ENCODE data around the gene ZNF207.
A peak's percentile ranks its signal among the peaks of the same experiment; 100 is the strongest.
"Not testable (repeated sequence)": the region's sequence is repeated elsewhere in the genome, so short reads cannot be mapped to it uniquely, and the experiment has no call there.

The ZNF207 gene

DNA sequence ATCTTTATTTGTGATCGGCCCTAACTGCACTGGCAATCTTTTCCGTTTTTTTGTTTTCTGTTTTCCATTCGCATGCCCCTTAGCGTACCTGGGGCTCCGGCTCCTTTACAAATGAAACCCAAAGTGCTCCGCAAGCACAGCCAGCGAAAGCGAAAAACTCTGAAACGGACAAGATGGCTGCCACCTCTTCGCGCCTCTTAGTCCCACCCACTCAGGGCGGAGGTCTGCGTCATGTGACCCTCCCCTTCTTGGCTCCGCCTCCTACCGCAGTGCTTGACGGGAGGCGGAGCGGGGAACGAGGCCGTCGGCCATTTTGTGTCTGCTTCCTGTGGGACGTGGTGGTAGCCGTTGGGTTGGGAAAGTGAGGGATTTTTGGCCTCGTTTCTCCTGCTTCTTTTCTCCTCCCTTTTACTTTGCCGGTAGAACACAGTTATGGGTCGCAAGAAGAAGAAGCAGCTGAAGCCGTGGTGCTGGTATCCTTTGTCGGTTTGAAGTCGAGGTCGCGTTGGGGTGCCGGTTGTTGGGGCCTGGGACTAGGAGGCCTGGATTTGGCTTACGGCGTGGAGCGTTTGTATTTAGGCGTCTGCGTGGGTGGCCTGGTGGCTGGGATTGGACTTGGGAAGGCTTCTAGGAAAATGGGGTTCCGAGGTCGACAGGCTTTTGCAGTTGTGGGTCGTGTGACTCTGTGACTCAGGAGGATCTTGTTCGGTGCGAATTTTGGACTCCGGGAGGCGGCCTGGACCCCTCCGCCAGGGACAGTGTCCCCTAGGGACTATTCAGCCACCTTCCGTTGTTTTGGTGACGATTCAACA lies at the start of gene ZNF207:
Gene ZNF207 (plus strand): TSS at position 304 of the 812 bp plus-strand sequence. CDS start 129 bp downstream, at position 433.
- peaks cover 17% of the 10 kb centered on the region for H3K4me1 Mint-ChIP-seq
- peak within 1 kb of the TSS; percentile 99 for H3K27ac Mint-ChIP-seq
- no peaks in the 10 kb centered on the region for H3K27me3 Mint-ChIP-seq
- peak; percentile 99 for ATAC-seq
- peak within 1 kb of the TSS; percentile 92 for H3K4me3 Mint-ChIP-seq
- H3K36me3 Mint-ChIP-seq: peaks cover 20% of the 10 kb centered on the region
- H3K9me3 Mint-ChIP-seq: no peaks in the 10 kb centered on the region

DNA sequence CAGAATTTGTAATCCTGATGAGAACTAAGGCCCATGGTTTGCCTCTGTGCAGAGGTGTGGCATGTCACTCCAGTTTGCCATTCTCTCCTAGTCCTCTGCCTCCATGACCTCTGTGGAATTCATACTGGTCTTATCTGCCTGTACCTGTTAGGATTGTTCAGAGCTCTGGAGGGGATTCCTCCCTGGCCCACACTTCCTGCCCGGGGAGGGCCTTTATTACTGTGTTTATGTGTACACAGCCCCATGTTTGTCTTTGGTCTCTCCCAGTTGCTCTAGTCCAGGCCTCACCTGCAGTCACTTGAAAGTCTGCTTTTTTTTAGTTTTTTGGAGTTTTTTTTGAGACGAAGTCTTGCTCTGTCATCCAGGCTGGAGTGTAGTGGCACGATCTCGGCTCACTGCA lies 47.9 kb upstream of the ZNF207 start:
- H3K36me3 Mint-ChIP-seq: no peaks in the 10 kb centered on the region
- no peaks in the 10 kb centered on the region for H3K4me1 Mint-ChIP-seq
- H3K27me3 Mint-ChIP-seq: peaks cover 13% of the 10 kb centered on the region
- no peaks in the 10 kb centered on the region for H3K9me3 Mint-ChIP-seq
- H3K27ac Mint-ChIP-seq: no peak overlapping the region
- H3K4me3 Mint-ChIP-seq: no peak overlapping the region
- ATAC-seq: no peak

DNA sequence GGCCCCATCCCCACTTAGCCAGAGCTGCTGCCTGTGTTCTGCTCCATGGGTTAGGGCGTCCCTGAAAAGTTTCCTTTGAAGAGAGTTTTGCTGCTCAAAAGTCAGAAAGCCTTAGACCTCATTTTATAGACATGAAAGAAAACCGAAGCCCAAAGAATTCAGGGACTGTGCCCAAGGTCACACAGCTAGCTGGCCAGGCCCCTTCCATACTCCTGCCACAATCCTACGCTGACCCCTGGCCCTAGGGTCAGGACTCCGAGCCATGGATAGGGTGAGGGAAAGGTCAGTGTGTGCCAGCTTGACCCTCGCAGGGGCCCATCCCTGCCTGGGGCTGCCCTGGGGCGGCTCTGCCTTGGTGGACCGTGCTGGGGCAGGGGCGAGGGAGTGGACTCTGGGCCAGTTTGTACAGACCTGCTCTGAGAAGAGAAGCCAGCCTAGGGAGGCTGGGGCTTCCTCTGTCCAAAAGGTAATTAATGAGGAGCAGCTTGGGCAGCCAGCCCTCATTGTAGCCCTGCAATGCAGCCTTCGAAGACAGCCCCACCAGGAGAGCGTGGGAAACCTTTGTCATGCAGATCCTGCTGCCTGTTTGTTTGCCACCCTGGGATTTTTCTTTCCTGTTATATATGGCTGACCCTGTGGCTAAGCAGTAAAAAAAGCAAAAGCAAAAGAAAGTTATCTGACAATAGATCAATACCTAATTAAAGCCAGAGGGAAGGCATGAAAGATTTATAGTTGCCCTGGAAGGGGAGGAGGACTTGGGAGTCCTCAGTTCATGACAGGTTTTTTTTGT lies 46.9 kb upstream of the ZNF207 start:
- Mint-ChIP-seq H3K27me3 (peaks cover 14% of the 10 kb centered on the region), H3K27ac (no peak overlapping the region), H3K9me3 (no peaks in the 10 kb centered on the region), H3K36me3 (no peaks in the 10 kb centered on the region), H3K4me3 (no peak overlapping the region), H3K4me1 (no peaks in the 10 kb centered on the region)
- peak; percentile 22 for ATAC-seq

DNA sequence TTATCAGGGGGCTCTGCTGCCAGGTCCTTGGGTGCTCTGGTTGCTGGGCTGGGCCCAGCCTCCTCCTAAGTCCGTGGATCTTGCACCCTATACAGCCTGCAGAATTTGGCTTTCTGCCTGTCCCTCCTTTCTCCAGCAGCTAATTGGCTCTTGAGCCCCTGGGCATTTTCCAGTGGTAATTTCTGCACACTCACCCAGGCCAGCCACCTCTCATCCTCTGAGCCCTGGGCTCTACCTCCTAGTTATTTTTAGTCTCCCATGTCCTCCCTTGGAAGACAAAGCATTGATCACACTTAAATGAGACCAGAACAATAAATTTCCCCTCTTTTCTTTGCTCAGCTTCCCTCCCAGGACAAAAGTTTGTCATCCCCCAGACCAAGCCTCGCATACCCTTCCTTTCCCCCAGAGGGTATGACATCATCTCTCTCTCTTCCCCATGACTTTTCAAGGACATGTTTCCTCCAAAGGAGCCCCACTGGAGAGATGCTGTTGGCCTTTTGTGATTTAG lies 46.1 kb upstream of the ZNF207 start:
- H3K27ac Mint-ChIP-seq: no peak overlapping the region
- no peaks in the 10 kb centered on the region for H3K9me3 Mint-ChIP-seq
- no peaks in the 10 kb centered on the region for H3K4me1 Mint-ChIP-seq
- no peaks in the 10 kb centered on the region for H3K36me3 Mint-ChIP-seq
- H3K4me3 Mint-ChIP-seq: no peak overlapping the region
- no peak for ATAC-seq
- H3K27me3 Mint-ChIP-seq: peaks cover 21% of the 10 kb centered on the region

DNA sequence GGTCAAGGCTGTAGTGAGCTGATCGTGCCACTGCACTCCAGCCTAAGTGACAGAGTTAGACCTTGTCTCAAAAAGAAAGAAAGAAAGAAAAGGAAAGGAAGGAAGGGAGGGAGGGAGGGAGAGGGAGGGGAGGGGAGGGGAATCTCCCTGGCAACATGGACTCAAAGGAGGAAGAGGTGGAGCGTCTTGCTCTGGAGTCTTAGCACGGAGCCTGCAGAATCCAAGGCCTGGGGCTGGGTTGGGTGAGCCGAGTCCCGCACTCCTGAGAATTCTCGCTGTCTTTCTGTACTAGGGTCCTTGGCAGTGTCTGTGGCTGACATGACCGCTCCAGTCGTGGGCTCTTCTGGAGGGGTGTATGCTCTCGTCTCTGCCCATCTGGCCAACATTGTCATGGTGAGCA lies 44.9 kb upstream of the ZNF207 start:
- H3K4me3 Mint-ChIP-seq: no peak overlapping the region
- no peaks in the 10 kb centered on the region for H3K9me3 Mint-ChIP-seq
- no peaks in the 10 kb centered on the region for H3K36me3 Mint-ChIP-seq
- ATAC-seq: no peak
- H3K27ac Mint-ChIP-seq: no peak overlapping the region
- no peaks in the 10 kb centered on the region for H3K4me1 Mint-ChIP-seq
- H3K27me3 Mint-ChIP-seq: peaks cover 21% of the 10 kb centered on the region

DNA sequence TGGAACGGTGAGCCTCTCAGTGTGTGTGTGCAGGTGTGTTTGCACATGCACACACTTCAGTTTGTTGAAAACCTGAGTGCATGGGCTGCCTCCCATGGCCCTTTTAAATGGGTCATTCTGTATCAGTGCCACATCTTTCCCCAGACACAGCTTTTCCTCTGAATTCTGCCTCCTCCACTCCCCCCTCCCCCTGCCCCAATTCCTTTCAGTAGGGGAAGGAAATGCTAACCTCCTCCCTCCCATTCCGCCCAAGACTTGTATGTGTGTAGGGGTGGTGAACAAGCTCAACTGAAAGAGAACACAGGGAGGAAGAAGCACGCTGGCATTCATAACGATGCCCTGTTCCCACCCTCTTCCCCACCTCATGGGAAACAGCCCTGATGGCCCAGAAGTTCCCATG lies 42.3 kb upstream of the ZNF207 start:
- no peak for ATAC-seq
- H3K4me1 Mint-ChIP-seq: no peaks in the 10 kb centered on the region
- H3K36me3 Mint-ChIP-seq: no peaks in the 10 kb centered on the region

DNA sequence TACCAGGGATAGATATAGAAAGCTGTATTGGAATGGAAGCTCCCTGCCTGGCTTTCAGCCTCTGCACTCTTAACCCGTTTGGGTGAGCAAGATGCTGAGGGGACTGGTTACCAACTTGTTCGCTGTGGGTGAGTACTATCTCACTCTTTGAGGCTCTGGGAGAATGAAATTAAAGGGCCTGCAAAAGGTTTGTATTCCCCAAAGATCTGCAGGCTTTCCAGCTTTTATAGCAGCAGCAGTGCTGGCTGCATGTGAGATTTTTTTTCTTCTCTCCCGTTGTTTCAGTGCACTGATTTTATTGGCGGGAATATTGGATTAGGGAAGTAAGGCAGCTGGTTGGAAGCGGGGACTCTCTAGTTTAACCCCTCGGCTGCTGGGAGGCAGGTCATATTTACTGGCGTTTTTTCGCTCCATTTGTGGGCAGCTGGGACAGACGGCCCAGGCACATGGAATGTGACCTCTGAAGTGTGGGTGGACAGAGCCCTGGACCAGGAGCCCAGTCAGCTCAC lies 38.9 kb upstream of the ZNF207 start:
- no peak for ATAC-seq
- H3K27me3 Mint-ChIP-seq: peaks cover 16% of the 10 kb centered on the region
- no peaks in the 10 kb centered on the region for H3K4me1 Mint-ChIP-seq
- no peak overlapping the region for H3K27ac Mint-ChIP-seq
- H3K4me3 Mint-ChIP-seq: no peak overlapping the region
- H3K36me3 Mint-ChIP-seq: no peaks in the 10 kb centered on the region
- H3K9me3 Mint-ChIP-seq: no peaks in the 10 kb centered on the region

More for the DNA sequence above, 42.3 kb upstream of the ZNF207 start:
- Mint-ChIP-seq H3K27ac (no peak overlapping the region), H3K27me3 (peaks cover 21% of the 10 kb centered on the region), H3K4me3 (no peak overlapping the region), H3K9me3 (no peaks in the 10 kb centered on the region)

DNA sequence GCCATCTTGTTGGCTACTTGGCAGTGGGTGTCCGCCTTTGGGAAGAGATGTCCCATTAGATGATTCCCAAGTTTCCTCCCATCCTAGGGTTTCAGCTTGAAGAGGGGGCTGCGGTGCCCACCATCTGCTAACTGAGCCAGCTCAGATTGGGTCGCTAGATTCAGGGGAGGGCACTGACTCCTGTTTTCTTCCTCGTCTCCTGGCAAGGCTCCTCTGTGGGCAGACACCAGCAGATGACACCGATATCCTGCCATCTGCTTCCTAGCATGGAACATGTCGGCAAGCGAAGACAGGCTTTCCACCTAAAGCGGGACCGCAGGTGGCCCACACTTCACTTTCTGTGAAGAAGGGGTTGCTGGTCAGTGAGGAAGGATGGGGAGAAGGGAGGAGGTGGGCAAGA lies 35.3 kb upstream of the ZNF207 start:
- no peak for ATAC-seq
- Mint-ChIP-seq H3K27ac (no peak overlapping the region), H3K4me1 (peaks cover 11% of the 10 kb centered on the region), H3K4me3 (no peak overlapping the region), H3K36me3 (no peaks in the 10 kb centered on the region), H3K27me3 (peaks cover 13% of the 10 kb centered on the region), H3K9me3 (no peaks in the 10 kb centered on the region)

DNA sequence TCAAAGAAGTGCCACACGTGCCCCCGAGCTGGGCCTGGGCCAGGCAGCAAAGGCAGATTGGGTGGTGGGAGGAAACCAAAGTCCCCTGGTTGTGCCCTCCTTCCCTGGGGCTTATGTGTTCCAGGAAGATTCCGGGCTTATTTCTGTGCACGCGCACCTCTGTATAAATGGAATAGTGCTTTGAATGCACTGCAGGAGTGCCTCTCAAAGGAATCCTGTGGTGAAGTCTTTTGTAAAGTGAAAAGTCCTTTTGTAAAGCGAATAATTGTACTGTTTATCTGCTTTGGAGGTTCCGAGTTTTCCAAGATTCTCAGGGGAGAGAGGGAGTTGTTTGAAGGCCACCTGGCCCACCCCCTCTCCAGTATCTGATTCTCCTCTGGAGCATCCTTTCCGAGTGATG lies 34.8 kb upstream of the ZNF207 start:
- no peak overlapping the region for H3K27ac Mint-ChIP-seq
- no peak for ATAC-seq
- peaks cover 13% of the 10 kb centered on the region for H3K27me3 Mint-ChIP-seq
- no peak overlapping the region for H3K4me3 Mint-ChIP-seq
- no peaks in the 10 kb centered on the region for H3K36me3 Mint-ChIP-seq
- no peaks in the 10 kb centered on the region for H3K9me3 Mint-ChIP-seq
- H3K4me1 Mint-ChIP-seq: peaks cover 13% of the 10 kb centered on the region

GRCh38 chr17:32316653-32317052 lies 33.3 kb upstream of the ZNF207 start:
- not testable (repeated sequence) for H3K4me3 Mint-ChIP-seq, H3K9me3 Mint-ChIP-seq, H3K36me3 Mint-ChIP-seq, H3K27ac Mint-ChIP-seq, ATAC-seq
- Mint-ChIP-seq H3K27me3 (peaks cover 13% of the 10 kb centered on the region), H3K4me1 (peaks cover 13% of the 10 kb centered on the region)

- no peak for ATAC-seq
- peaks cover 13% of the 10 kb centered on the region for H3K4me1 Mint-ChIP-seq
- no peaks in the 10 kb centered on the region for H3K36me3 Mint-ChIP-seq
- no peak overlapping the region for H3K4me3 Mint-ChIP-seq
- peaks cover 13% of the 10 kb centered on the region for H3K27me3 Mint-ChIP-seq
- no peaks in the 10 kb centered on the region for H3K9me3 Mint-ChIP-seq
- no peak overlapping the region for H3K27ac Mint-ChIP-seq
Measured at GRCh38 chr17:32317353-32317752, 32.6 kb upstream of the ZNF207 start.

GRCh38 chr17:32318071-32318470 lies 31.9 kb upstream of the ZNF207 start:
- Mint-ChIP-seq H3K27me3 (peaks cover 13% of the 10 kb centered on the region), H3K27ac (peak overlapping the region; percentile 64), H3K9me3 (no peaks in the 10 kb centered on the region), H3K4me3 (no peak overlapping the region), H3K4me1 (peaks cover 20% of the 10 kb centered on the region), H3K36me3 (no peaks in the 10 kb centered on the region)
- ATAC-seq: no peak

DNA sequence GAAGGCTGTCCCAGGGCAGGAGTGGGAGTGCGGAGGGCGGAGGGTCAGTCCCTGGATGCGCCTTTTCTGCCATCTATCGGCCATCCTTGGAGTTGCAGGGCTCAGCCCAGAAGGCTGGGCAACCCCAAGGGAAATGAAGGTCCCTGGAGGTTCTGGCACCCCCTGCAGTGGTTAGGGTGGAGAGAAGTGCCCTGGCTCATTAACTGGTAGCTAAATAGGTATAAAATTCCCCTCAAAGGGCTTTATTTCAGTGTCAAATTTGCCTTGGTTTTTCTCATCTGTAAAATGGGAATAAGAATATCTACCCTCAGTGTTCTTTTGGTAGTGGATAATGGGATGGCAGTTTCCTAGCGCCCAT lies 30.4 kb upstream of the ZNF207 start:
- ATAC-seq: peak; percentile 95
- Mint-ChIP-seq H3K9me3 (no peaks in the 10 kb centered on the region), H3K4me3 (peak overlapping the region; percentile 79), H3K27ac (peak overlapping the region; percentile 64), H3K4me1 (peaks cover 31% of the 10 kb centered on the region), H3K36me3 (no peaks in the 10 kb centered on the region), H3K27me3 (peaks cover 13% of the 10 kb centered on the region)

DNA sequence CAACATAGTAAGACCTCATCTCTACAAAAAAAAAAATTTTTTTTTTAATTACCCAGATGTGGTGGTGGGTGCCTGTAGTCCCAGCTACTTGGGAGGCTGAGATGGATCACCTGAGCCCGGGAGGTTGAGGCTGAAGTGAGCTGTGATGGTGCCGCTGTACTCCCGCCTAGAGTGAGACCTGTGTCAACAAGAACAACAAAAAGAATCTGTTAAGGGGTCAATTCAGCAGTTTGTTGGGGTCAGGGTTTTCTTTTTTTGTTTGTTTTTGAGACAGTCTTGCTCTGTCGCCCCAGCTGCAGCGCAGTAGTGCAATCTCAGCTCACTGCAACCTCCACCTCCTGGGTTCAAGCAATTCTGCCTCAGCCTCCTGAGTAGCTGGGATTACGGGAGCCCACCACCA lies 29.9 kb upstream of the ZNF207 start:
- peaks cover 13% of the 10 kb centered on the region for H3K27me3 Mint-ChIP-seq
- not testable (repeated sequence) for H3K9me3 Mint-ChIP-seq, H3K4me3 Mint-ChIP-seq, ATAC-seq, H3K36me3 Mint-ChIP-seq, H3K27ac Mint-ChIP-seq
- H3K4me1 Mint-ChIP-seq: peaks cover 31% of the 10 kb centered on the region

DNA sequence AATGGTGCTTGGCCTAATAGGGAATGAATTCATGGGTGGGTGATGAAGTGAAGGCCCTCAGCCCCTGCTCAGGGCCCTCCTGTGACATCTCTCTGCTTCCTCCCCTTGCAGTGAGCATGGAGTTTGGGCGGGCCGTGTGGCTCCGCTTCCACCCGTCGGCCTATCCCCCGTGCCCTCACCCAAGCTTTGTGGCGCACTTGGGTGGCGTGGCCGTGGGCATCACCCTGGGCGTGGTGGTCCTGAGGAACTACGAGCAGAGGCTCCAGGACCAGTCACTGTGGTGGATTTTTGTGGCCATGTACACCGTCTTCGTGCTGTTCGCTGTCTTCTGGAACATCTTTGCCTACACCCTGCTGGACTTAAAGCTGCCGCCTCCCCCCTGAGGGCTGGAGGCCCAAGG lies 29.1 kb upstream of the ZNF207 start:
- Mint-ChIP-seq H3K27me3 (peaks cover 7% of the 10 kb centered on the region), H3K4me3 (no peak overlapping the region), H3K9me3 (no peaks in the 10 kb centered on the region), H3K27ac (no peak overlapping the region), H3K36me3 (no peaks in the 10 kb centered on the region), H3K4me1 (peaks cover 31% of the 10 kb centered on the region)
- ATAC-seq: no peak

Data from stimulated activated memory B cell treated with anti-CD40 and anti-IgM and Interleukin-4, amounts not matched to agents 10 μg/mL and 1 μg/mL and 100 μg/mL, for 72 hours (primary cell).